HCT116 (cell line): ENCODE measurements around the gene C11orf98.
A peak's percentile ranks its signal among the peaks of the same experiment; 100 is the strongest.

ENCODE experiments used
- CEBPB ChIP-seq: IDR thresholded peaks from 2 replicates; pipeline ENCODE4 v1.6.1; 2012; ENCODE audit warnings: low read depth
- JUND ChIP-seq: IDR thresholded peaks from 2 replicates; pipeline ENCODE4 v1.6.1; 2012
- POLR2AphosphoS5 ChIP-seq: IDR thresholded peaks from 2 replicates; pipeline ENCODE4 v1.6.1; 2011; ENCODE audit warnings: mild to moderate bottlenecking, low read depth, low read length, moderate library complexity
- SRF ChIP-seq: IDR thresholded peaks from 2 replicates; pipeline ENCODE4 v1.6.1; 2012; ENCODE audit warnings: low read depth
- TF ChIP-seq, protein P1 (sequence below), 3 experiments: fragments of 200-600 bp in 1 of 3; sonication (generic) in 1 of 3; IDR thresholded peaks in 2 of 3; conservative IDR thresholded peaks in 1 of 3; 2 replicates each; pipeline ENCODE4 v1.5.1; 2012 to 2017; ENCODE audit warnings: low read depth in 2 of 3, low read length in 2 of 3, antibody characterized with exemption in 1 of 3, borderline replicate concordance in 1 of 3, control low read depth in 1 of 3, mild to moderate bottlenecking in 1 of 3, mixed read lengths in 1 of 3, mixed run types in 1 of 3, moderate library complexity in 1 of 3; ENCODE audit not compliant: insufficient read depth in 1 of 3
- TF ChIP-seq, protein P2 (sequence below): IDR thresholded peaks from 2 replicates; pipeline ENCODE4 v1.6.1; 2012

DNA sequence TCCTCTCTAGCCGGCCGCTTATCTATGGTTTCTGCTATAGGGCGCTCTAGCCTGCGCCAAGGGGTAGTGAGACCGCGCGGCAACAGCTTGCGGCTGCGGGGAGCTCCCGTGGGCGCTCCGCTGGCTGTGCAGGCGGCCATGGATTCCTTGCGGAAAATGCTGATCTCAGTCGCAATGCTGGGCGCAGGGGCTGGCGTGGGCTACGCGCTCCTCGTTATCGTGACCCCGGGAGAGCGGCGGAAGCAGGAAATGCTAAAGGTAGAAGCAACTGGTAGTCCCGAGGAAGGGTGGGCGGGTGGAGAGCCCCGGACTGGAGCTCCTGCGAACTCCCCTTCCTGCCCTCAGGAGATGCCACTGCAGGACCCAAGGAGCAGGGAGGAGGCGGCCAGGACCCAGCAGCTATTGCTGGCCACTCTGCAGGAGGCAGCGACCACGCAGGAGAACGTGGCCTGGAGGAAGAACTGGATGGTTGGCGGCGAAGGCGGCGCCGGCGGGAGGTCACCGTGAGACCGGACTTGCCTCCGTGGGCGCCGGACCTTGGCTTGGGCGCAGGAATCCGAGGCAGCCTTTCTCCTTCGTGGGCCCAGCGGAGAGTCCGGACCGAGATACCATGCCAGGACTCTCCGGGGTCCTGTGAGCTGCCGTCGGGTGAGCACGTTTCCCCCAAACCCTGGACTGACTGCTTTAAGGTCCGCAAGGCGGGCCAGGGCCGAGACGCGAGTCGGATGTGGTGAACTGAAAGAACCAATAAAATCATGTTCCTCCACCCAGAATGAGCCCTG is 6.8 kb upstream of the C11orf98 start, which contains the start of the genes LBHD1 and UQCC3:
- TF ChIP-seq POLR2AphosphoS5 (peak; percentile 92), CEBPB (no peak), SRF (no peak), JUND (no peak)
- TF ChIP-seq, protein P1, sequence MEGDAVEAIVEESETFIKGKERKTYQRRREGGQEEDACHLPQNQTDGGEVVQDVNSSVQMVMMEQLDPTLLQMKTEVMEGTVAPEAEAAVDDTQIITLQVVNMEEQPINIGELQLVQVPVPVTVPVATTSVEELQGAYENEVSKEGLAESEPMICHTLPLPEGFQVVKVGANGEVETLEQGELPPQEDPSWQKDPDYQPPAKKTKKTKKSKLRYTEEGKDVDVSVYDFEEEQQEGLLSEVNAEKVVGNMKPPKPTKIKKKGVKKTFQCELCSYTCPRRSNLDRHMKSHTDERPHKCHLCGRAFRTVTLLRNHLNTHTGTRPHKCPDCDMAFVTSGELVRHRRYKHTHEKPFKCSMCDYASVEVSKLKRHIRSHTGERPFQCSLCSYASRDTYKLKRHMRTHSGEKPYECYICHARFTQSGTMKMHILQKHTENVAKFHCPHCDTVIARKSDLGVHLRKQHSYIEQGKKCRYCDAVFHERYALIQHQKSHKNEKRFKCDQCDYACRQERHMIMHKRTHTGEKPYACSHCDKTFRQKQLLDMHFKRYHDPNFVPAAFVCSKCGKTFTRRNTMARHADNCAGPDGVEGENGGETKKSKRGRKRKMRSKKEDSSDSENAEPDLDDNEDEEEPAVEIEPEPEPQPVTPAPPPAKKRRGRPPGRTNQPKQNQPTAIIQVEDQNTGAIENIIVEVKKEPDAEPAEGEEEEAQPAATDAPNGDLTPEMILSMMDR (IDR thresholded peaks at IDR 0.05 in 2 of 3, conservative IDR thresholded peaks at IDR 0.05 in 1 of 3; ENCODE audit: borderline replicate concordance in 1 of 3, insufficient read depth in 1 of 3, low read depth in 2 of 3, low read length in 2 of 3), result no peak
- TF ChIP-seq, protein P2, sequence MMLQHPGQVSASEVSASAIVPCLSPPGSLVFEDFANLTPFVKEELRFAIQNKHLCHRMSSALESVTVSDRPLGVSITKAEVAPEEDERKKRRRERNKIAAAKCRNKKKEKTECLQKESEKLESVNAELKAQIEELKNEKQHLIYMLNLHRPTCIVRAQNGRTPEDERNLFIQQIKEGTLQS, result no peak
